Amniotic stem cell (primary cell): ENCODE results near the gene RASSF4.

Source experiments
- DNase-seq: peaks from one replicate; lab custom pipeline; 2025; lab: John Stamatoyannopoulos, UW

RASSF4 gene

DNA sequence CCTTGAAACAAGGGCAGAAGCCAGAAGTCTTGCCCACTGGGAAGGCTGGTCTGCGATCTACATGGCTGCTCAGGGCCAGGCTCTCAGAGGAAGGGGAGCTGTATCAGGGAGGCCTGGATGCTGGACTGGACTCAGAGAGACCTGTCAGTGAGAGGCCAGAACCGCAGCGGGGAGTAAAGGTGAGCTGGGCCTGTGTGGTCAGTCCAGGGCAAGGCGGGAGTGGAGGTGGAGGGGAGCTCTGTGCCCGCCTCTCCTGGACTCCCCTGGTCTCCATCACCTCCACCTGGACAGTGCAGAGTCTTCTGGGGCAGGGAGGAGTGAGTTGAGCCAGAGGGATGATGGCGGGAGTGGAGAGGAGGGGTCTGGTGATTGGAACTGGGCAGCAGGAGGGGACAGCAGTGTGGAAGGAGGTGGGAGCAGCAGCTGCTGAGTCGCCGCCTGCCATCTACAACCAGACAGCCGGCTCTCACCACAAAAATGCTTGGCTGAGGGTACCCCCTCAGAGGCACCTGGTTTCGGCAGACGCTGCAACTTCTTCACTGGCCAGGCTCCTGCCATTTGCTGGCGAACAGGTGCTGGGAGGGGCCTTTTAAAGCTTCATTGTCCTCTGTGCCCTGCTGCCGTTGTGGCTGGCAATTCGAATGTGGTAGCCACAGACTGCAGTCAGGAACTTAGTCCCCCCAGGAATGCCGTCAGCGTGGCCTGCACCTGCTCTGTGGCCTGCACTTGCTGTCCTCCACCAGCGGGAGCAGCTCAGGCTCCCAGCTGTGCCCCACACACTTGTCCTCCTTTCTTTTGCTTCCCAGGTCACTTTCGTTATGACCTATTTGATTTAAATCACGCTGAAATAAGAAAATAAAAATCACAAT is 3.5 kb downstream of the RASSF4 start:
- DNase-seq, result no peak

DNA sequence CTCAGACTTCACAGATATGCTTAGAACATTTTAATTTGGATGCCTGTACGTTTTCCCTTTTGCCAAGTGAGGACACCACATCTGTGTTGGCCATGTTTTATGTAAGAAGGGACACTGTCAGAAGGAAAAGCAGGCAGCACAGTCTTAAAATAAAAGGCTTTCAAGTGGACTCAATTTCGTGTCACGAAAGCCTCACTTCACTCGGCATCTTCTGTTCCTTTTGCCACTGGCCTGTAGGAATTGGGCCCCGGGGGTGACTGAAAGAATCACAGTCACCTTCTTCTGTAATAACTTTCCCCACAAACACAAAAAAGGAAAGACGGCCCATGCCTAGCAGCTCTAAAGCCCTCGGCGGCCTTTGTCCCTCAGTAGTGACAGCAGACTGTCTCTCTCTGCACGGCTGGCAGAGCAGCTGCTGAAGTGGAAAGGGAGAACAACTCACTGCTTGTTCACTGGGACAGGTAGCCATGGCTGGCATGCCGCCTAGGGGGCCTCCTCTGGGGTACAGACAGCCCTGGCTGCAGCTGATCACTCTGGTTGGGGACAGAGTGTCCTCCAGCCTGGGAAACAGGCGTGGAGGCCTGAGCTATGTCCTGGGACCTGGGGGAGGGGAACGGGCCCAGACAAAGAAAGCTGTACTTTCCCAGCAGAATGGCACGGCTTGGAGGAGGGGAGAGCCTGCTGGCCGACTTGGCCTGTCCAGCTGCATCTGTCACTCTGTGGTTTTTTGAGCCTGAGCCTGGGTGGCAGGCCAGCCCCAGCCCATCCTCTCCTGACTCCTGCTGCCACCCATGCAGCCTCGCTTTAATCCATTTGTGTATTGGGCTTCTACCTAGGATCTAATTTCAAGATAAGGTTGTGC is 4.4 kb downstream of the RASSF4 start:
- no peak for DNase-seq

DNA sequence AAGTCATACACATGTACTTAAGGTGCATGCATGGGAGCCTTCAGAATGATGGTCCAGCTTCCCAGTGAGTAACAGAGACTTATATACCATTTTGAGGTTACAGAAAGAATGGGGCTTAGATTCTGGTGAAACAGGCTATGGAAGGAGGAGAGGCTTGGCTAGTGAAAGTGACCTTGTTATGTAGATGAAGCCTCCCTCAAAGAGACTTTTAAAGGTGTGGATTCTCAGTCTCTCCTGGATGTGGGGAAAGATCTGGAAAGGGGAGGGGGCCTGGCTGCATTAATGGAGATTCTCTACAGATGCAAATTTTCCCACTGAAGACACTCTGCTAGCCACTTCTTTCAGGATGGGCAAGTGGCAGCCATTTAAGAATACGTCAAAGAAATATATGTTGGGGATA is 5.5 kb downstream of the RASSF4 start:
- DNase-seq, result no peak

DNA sequence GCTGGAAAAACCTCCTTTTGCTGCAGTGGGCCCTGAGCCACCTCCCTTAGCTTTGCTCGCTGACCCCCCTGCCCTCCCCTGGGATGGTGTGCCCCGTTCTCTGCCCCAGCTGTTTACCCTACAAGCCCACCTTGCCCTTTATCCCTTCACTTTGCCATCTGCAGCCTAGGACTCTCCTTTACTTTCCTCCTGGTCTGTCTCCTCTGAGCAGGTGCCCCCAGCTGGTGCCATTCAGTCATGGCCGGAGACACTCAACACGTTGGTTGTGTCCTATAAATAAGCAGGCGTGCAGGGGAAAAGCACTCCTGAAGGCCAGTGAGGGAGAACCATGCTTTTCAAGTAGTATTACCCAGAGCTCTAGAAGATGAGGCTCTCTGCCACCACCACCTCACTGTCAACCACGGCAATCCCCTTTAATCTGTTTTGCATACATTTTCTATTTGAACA is 6.1 kb downstream of the RASSF4 start:
- DNase-seq, result no peak

DNA sequence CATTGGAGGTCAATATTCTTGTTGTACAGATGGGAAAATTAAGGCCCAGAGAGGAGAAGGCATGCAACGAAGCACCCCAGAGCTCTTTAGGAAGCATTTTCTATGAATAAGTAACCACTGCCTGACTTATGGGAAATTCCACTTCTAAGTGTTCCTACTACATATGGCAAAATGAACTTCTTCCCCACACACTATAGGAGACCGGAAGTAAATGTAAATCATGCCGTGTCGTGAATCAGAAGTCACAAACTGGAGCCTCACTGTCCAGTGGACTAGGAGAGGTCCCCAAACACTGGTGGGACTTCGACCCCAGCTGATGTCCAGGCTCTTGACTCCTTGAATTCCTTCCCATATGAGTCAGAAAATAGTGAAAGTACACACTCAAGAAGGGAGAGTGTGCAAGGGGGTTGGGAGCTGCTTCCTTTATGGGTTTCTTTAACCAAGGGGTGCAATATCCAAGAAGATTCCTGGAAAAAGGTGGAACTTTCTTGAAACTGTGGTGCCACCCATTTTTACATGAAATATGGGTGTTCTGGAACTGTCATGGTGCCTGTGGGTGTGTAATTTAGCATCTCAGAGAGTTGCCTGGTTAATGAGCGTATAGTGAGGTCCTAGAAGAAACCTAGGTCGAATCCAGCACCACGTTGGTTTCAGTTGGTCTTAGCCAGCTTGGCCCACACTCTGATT is 6.7 kb downstream of the RASSF4 start:
- DNase-seq, result no peak

DNA sequence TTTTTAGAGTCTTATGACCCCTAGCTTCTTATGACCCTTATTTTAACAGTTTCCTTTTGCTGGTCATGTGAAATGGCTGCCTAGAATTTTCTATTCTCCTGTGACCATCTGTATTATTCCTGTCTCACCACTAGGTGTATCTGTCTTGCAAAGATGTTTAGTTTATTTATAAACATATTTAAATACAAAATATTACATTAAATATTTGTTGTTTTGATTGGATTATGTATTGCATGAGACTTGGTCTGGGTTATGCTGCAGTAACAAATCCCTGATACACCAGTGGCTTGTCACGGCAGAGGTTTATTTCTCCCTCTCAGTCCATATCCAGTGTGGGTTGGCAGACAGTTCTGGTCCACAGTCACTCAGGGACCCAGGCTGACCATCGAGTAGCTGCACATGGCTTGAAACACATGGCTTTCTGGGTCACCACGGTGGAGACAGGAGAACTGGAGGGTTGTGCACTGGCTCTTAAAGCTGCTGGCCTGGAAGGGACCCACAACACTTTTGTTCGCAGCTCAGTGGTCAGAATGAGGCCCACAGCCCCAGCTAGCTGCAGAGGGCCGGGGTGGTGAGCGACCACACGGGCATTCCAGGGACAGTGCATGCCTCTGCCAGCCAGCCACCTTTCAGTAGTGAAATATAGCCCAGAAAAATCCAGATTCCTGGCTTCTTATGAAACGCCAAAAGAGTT is 7.4 kb downstream of the RASSF4 start:
- DNase-seq, result no peak

DNA sequence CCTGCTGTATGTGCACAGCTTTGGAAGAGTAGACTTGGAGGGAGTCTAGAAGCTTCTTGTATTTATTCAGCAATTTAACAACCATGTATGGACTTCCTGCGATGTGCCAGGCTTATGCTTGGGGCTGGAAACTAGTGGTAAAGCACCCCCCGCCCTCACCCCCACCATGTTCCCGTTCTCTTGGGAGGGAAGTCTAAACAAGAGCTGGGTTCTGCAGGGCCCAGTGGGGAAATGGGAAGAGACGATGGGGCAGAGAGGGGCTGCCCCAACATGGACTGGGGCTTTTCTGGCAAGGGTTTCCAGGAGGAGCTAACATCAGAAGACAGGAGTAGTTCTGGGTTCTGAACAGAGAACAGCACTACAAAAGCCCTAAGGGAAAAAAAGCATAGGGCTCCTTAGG is 8.0 kb downstream of the RASSF4 start:
- no peak for DNase-seq

DNA sequence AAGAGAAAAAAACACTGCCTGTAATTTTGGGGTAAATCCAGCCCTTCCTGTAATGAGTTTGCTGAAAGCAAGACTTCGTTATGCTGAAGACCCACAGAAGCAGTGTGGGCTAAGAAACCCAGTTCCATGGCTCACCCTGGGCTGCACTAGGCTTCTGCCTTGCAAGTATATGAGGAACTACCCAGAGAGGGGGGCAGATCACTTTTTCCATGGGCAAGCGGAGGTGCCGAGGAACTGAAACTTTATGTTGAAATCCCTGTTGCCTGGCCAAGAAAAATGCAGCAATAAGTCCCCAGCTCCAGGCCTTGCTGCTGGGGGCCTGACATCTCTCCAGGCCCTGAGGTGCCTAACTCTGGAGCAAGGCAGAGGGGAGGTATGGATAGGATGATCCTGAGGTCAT is 8.5 kb downstream of the RASSF4 start:
- no peak for DNase-seq

DNA sequence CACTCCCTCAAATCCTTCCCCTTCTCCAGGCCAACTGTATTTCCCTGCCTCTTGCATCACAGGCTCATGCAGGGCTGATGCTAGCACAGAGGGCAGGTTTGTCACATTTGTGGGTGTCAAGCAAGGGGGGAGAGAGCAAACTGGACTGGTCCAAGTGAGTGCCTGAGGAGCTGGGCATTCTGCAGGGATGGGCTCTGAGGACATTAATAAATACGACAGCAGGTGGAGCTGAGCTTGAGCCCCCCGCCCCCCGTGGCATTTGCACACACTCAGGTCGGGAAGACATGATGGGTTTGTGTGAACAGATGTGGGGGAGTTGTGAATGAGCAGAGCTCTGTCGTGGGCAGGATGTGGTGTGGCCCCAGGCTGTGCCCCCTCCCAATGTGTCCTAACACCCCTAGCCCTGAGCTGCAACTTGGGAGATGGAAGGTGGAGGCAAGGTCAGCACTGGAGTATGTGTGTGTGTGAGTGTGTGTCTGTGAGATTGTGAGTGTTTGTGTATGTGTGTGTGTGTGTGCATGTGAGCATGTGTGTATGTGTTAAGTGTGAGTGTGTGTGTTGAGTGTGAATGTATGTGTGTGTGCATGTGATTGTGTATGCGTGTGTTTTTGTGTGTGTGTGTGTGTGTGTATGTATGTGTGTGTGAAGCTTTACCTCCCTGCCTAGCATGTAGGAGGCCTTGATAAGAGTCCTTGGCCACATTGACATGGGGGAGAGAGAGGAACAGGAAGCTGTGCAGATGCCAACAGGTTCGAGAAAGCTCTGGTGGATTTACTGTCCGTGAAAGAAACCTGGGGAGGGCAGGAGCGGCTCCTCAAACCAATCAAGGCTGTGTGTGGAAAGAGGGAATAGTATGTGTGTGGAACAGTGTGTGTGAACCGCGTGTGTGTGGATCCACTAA is 9.1 kb downstream of the RASSF4 start:
- DNase-seq, result no peak

DNA sequence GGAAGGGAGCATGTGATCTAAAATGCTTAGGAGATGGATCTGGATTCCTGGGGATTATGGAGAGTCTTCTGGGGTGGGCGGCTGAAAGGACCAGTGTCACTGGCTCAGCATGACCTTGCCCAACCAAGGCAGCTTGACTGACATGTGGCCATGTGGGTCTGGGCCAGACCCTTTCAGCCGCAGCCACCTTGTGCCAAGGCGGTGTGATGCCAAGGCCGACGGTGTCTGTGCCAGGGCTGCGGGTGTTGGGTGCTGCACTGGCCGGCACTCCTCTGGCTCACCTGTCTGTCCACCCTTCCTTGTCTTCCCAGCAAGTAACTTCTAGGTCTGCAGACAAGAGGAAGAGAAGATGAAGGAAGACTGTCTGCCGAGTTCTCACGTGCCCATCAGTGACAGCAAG is 10.3 kb downstream of the RASSF4 start:
- DNase-seq, result no peak

DNA sequence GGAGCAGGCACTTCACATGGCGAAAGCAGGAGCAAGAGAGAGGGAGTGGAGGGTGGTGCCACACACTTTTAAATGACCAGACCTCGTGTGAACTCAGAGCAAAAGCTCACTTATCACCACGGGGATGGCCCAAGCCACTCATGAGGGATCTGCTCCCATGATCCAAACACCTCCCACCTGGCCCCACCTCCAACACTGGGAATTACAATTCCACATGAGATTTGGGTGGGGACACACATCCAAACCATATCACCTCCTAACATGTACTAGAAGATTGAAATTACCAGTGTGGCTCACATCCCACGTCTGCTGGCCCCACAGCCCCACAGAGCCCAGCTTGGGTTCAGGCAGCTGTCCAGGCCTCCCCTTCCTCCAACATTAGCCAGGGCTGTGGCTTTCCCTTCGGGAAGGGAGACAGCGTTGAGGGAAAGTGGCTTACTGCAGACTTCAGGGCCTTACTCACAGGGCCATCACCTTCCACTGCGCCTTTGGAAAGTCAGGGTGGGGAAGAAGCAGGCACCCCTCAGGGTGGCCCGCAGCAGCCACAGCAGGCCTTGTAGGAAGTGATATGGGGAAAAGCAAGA is 11.3 kb downstream of the RASSF4 start:
- no peak for DNase-seq

DNA sequence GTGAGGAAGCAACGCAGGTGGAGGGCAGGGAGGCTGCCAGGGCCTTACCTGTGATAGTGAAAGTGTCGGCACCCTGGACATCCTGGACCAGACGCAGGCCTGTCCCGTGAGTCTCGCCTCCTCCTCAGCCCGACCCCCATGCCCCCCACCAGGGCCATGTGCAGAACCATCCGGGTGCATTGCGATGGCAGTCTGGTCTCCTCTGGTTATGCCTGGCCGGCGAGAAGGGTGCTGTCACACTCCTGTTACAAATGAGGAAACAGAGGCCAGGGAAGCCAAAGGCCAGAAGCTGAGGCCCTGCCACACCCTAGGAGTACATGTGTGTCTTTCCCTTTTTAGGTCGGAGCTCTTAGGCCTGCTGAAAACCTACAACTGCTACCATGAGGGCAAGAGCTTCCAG is 11.8 kb downstream of the RASSF4 start:
- DNase-seq, result no peak

DNA sequence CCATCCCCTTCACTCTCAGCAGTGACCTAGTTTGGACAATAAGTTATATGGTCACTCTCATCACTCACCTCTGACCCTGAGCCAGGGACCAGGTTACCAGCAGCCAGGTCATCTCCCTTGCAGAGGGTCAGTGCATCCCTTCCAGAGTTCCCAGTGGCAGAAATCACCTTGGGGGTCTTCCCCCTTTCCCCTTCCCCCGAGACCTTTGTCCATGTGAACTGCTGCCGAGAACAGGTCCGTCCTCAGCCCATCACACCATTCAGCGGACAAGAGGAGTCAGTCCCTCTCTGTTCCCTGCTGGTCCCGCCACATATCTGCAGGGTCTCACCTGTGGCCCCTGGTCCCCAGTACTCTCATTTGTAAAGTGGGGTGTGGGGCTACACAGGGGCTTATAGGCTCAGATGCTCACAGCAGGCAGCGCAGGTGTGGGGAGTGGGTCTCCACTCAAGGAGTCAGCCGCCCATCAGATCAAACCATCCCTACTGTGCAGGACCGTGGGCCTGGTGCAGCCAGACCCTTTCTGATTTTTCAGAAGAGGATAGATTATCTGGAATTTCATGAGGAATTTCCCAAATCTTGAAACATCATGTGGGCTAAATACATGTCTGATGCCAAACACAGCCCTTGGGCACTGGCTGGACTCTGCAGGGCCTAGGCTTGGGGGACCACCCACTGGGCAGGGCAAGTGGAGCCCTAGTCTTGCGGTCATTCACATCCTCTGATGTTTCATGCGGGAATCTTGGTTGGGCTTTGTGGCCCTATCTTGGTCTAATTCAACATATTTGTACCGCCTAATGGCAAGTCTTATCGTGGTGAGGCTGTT is 12.5 kb downstream of the RASSF4 start:
- DNase-seq, result no peak

DNA sequence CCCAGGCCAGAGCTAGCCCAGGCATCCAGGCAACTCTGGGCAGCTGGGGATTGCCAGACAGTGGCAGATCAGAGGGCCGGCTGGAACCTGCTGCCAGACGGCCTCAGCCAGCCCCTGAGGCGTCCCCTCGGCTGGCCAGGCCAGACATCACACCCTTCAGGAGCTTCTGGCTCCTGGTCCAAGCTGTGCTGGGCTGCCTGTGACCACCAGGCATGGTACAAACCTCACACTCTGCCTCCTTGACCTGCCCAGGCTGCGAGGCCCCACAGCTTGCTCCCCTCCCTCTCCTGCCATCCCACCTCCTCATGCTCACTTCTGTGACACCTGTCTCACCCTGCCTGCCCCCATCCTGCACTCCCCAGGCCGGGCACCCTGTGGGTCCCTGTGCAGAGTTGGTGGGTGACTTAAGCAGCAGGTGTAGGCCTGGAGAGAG is 13.3 kb downstream of the RASSF4 start:
- no peak for DNase-seq

DNA sequence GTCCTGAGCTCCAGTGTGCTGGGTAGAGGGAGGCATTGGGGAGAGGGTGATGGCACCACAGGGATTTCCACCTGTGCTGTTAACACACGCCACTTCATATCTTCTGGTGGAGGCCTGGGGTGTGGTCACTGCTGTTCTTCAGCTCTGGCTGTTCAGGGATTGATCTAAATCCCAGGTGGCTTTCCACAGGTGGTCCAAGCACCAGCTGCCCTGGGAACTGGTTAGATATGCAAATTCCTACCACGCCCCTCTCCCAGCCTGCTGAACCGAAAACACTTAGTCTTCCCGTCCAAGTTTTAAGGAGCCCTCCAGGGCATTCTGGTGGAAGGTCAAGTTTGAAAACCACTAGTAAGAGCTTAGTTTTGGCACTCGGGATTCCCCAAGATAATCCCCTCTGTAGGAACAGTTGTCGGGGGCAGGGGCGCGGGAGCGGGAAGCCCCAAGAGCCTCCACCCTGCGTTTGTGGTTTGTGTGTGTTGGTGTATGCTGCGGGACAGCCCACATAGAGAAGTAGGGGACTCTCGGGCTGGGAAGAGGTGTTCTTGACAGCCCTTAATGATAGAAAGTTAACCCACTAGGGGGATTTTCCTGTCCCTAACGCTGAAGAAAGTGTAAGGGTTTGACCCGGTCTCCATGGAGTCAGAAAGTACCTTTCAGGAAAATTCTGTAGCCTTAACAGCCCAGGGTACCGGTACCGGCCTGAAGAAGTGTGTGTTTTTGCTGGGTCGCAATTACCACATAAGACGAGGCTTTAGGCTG is 13.9 kb downstream of the RASSF4 start:
- DNase-seq, result no peak

DNA sequence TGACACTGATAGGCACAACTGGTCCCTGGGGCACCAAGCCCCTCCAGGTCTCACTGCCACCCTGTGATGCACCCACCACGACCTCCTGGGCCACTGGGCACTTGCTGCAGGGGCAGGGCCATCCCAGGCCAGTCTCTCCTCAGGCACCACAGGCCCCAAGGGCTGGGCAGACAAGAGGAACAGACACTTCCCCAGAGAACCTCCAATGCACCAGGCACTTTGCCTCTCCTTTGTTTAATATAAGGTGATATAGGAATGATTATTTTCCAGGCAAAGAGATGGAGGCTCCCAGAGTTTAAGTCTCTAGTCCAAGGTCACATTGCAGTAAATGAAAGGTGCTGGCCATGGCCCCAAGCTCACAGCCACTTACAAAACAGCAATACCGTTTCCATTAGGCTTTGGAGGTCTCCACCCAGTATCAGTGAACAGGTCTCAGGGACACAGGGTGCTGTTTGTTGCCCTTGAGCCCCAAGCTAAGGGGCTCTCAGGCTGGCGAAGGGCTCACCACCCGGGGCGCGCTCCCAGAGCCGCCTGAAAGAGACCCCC is 14.6 kb downstream of the RASSF4 start:
- no peak for DNase-seq

DNA sequence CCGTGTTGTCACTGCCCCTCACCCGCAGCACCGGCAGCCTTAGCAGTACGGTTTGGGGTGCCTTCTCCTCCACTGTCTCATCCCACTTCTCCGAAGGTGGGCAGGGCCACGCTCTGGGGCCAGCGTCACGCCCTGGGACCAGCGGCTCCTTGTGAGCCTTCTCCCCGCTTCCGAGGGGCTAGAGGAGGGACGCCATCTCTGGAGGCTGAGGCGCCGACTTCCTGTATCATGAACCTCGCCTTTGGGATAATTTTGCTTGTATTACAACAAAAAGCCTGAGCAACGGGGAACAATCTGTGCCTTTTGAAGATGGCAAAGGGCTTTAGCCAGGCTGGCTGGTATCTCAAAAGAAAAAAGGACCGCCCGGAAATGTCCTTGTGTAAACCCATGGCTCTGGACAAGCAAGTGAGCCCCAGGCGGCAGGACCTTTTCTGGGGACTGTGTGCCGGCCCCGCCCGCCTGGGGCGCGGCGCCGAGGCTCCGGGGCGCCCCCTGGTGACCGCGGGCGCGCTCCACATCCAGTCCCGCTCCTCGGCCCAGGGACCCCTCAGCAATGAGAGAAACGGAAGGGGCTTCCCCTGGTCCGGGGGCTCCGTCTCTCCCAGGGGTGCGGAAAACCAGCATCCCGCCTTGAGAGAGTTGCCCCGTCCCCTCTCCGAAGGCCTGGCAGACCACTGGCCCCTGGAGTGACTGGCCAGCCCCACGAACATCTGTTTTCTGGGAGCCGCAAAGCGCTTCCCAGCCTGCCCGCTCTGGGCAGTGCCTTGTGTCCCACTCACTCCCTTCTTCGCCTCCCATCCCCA is 15.2 kb downstream of the RASSF4 start:
- peak; percentile 27 for DNase-seq
